MCF 10A (cell line): ENCODE measurements around the gene SORBS2. TPM values are rescaled to one million over a fixed set of nuclear protein-coding genes. Genes with fewer than 3 reads are reported as not detected.

Experiments
- BruUV-seq: library from RNA; stranded (reverse); fragments of 400-500 nt; replicated peaks from 2 replicates; lab custom pipeline; 2021; lab: Mats Ljungman, UMichigan
- CTCF ChIA-PET: fragments of 300-600 bp; sonication (Branson Sonifier 250); formaldehyde crosslinking; extraction: SDS; loops from one replicate; lab custom pipeline; 2021; ENCODE audit warnings: antibody characterized with exemption, inconsistent platforms; lab: Yijun Ruan, JAX
- POLR2A ChIA-PET: fragments of 300-600, 350-650 bp; sonication (Branson Sonifier 250); formaldehyde crosslinking; extraction: SDS; loops from one replicate; lab custom pipeline; 2020; ENCODE audit warnings: antibody characterized with exemption, inconsistent platforms; lab: Yijun Ruan, JAX
- DNase-seq: peaks from one replicate; pipeline ENCODE4 v3.0.0-alpha.2; 2018; ENCODE audit not compliant: unreplicated experiment
- H3K27ac Mint-ChIP-seq: one replicate; pipeline ENCODE4 v1.8.0; 2022; ENCODE audit warnings: mild to moderate bottlenecking, low read depth, mixed read lengths; ENCODE audit not compliant: unreplicated experiment
- H3K27me3 Mint-ChIP-seq: one replicate; pipeline ENCODE4 v1.8.0; 2022; ENCODE audit warnings: mixed read lengths; ENCODE audit not compliant: insufficient read depth, unreplicated experiment
- H3K36me3 Mint-ChIP-seq: one replicate; pipeline ENCODE4 v1.8.0; 2022; ENCODE audit warnings: mild to moderate bottlenecking, moderate library complexity, mixed read lengths; ENCODE audit not compliant: insufficient read depth, unreplicated experiment
- H3K4me1 Mint-ChIP-seq: one replicate; pipeline ENCODE4 v1.8.0; 2022; ENCODE audit warnings: mixed read lengths; ENCODE audit not compliant: insufficient read depth, unreplicated experiment
- H3K4me3 Mint-ChIP-seq: one replicate; pipeline ENCODE4 v1.8.0; 2022; ENCODE audit warnings: mild to moderate bottlenecking, moderate library complexity, mixed read lengths; ENCODE audit not compliant: unreplicated experiment
- H3K9me3 Mint-ChIP-seq: one replicate; pipeline ENCODE4 v1.8.0; 2022; ENCODE audit warnings: mixed read lengths; ENCODE audit not compliant: unreplicated experiment
- CTCF ChIP-seq: fragments of 200-600 bp; IDR thresholded peaks from one replicate; pipeline ENCODE4 v1.8.0; 2022; ENCODE audit warnings: antibody characterized with exemption, mild to moderate bottlenecking; ENCODE audit not compliant: unreplicated experiment
- intact Hi-C: fragments of 100-400 bp; cut with micrococcal nuclease; formaldehyde crosslinking; loops from 2 replicates; pipeline ENCODE4 v1.14.1; 2022
- total RNA-seq: library from RNA; stranded (reverse); gene quantifications from 2 replicates; pipeline ENCODE4 v1.2.3, GENCODE V29; 2022

Gene SORBS2
- total RNA-seq, 1 experiment from 2014 or later: 19.3 TPM

GRCh38 chr4:185624259-185624589, 187.8 kb downstream of the SORBS2 start:
- H3K4me3 Mint-ChIP-seq: no peak overlapping the region
- DNase-seq: no peak
- peaks cover 12% of the 10 kb centered on the region for H3K36me3 Mint-ChIP-seq
- no TSS peak for BruUV-seq
- H3K4me1 Mint-ChIP-seq: no peaks in the 10 kb centered on the region
- TF ChIP-seq CTCF: no peak
- no peak overlapping the region for H3K27ac Mint-ChIP-seq
- ChIA-PET CTCF (interaction anchor here (0.6 to 3.2 kb wide), 3 partner anchors 26 to 398 kb away, joined by 3 to 9 read pairs (median 4); no protein-coding TSS in a partner anchor), POLR2A (interaction anchor here (0.9 kb wide), 1 partner anchor 288 kb away, joined by 3 read pairs; no protein-coding TSS in a partner anchor)
- H3K27me3 Mint-ChIP-seq: no peaks in the 10 kb centered on the region
- H3K9me3 Mint-ChIP-seq: no peaks in the 10 kb centered on the region
- intact Hi-C loops: no loop called here

DNA sequence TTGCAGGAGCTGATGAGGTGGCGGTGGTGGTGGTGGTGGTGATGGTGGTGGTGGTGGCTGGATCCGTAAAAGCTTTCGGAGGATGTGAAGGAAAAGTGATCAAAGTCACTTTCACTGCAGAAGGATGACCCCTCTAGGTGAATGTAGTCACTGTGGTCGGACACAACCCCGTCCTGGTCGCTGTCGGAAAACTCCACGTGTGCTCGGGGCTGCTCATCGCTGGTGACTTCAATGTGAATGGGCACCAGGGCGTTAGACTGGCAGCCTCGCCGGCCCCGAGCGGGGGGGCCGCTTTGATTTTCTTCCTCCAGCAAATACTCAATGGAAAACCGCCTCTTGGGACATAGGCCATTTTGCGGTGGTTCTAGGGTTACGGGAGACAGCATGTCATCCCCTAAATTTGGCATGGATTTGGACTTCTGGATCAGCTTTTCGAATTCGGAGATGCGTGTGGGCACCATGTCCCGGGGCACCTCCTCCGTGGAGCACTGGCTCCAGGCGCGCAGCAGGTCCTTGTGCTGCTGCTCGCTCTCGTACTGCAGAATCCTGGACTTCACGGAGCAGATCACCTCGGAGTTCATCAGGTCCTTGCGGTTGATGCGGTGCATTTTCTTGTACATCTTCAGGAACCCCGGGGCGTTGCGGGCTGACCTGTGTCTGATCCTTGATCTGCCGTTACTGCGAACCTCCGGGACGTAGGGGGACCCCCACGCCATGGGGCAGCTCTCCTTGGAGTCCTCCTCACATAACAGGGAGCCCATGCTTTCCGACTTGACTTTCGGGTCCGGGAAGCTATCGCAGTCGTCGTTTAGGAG, 188.3 kb downstream of the SORBS2 start:
- no peak for TF ChIP-seq CTCF
- Mint-ChIP-seq H3K4me1 (no peaks in the 10 kb centered on the region), H3K9me3 (no peaks in the 10 kb centered on the region), H3K27ac (no peak overlapping the region), H3K4me3 (no peak overlapping the region), H3K27me3 (no peaks in the 10 kb centered on the region), H3K36me3 (peaks cover 12% of the 10 kb centered on the region)
- no TSS peak for BruUV-seq
- DNase-seq: no peak
- CTCF ChIA-PET: interaction anchor here (0.6 to 3.2 kb wide), 3 partner anchors 11 to 259 kb away, joined by 4 to 9 read pairs (median 5); no protein-coding TSS in a partner anchor
- intact Hi-C loops: no loop called here
- POLR2A ChIA-PET: no interaction called here

GRCh38 chr4:185608185-185608584, 203.8 kb downstream of the SORBS2 start:
- BruUV-seq: no TSS peak
- peaks cover 22% of the 10 kb centered on the region for H3K36me3 Mint-ChIP-seq
- H3K4me3 Mint-ChIP-seq: no peak overlapping the region
- H3K9me3 Mint-ChIP-seq: no peaks in the 10 kb centered on the region
- no peak overlapping the region for H3K27ac Mint-ChIP-seq
- POLR2A ChIA-PET: interaction anchor here (0.8 kb wide), 1 partner anchor 41 kb away, joined by 3 read pairs; no protein-coding TSS in a partner anchor
- CTCF ChIA-PET: interaction anchor here (2.6 kb wide), 1 partner anchor 10 kb away, joined by 12 read pairs; no protein-coding TSS in a partner anchor
- no peak for DNase-seq
- TF ChIP-seq CTCF: no peak
- no peaks in the 10 kb centered on the region for H3K4me1 Mint-ChIP-seq
- H3K27me3 Mint-ChIP-seq: no peaks in the 10 kb centered on the region
- intact Hi-C loops: no loop called here

GRCh38 chr4:185602397-185602796, 209.6 kb downstream of the SORBS2 start:
- ChIA-PET CTCF (no interaction called here), POLR2A (no interaction called here)
- no peaks in the 10 kb centered on the region for H3K27me3 Mint-ChIP-seq
- no peak for TF ChIP-seq CTCF
- BruUV-seq: no TSS peak
- H3K27ac Mint-ChIP-seq: no peak overlapping the region
- peaks cover 10% of the 10 kb centered on the region for H3K36me3 Mint-ChIP-seq
- no peak for DNase-seq
- H3K9me3 Mint-ChIP-seq: no peaks in the 10 kb centered on the region
- H3K4me1 Mint-ChIP-seq: no peaks in the 10 kb centered on the region
- H3K4me3 Mint-ChIP-seq: no peak overlapping the region
- intact Hi-C loops: no loop called here
